IMR-90 (cell line): Measurements from ENCODE around the gene CYREN. TPM values are rescaled to one million over a fixed set of nuclear protein-coding genes. Genes with fewer than 3 reads are reported as not detected.
A peak's percentile ranks its signal among the peaks of the same experiment; 100 is the strongest.

ENCODE experiments used
- ATAC-seq: fragments of 200-7000 bp; cut with Tn5 transposase; 2 replicates; pipeline ENCODE4 v1.9.1; 2020; ENCODE audit warnings: low read depth, mild to moderate bottlenecking, moderate library complexity
- BruUV-seq: library from RNA; stranded (reverse); fragments of 400-500 nt; replicated peaks from 2 replicates; lab custom pipeline; 2021; lab: Mats Ljungman, UMichigan
- CTCF ChIA-PET: fragments of 300-600 bp; formaldehyde crosslinking; extraction: SDS; loops from one replicate; lab custom pipeline; 2021; ENCODE audit warnings: antibody characterized with exemption; lab: Yijun Ruan, JAX
- POLR2A ChIA-PET: fragments of 300-600 bp; sonication (Branson Sonifier 250); formaldehyde crosslinking; loops from one replicate; lab custom pipeline; 2022; ENCODE audit warnings: antibody characterized with exemption; ENCODE audit not compliant: unreplicated experiment; lab: Charles Lee
- DNase-seq: peaks from one replicate; pipeline ENCODE4 v3.0.0; 2013
- H2AFZ ChIP-seq: replicated peaks from 2 replicates; pipeline ENCODE3; 2013; ENCODE audit warnings: low read length, mild to moderate bottlenecking; ENCODE audit not compliant: poor library complexity
- H2AK5ac ChIP-seq: 2 replicates; pipeline ENCODE4 v1.6.1; 2013; ENCODE audit warnings: low read depth, low read length, inconsistent platforms
- H2AK9ac ChIP-seq: replicated peaks from 2 replicates; pipeline ENCODE3; 2013; ENCODE audit warnings: mild to moderate bottlenecking, low read depth, low read length, moderate library complexity; ENCODE audit not compliant: poor library complexity
- H2BK120ac ChIP-seq: 2 replicates; pipeline ENCODE4 v1.6.1; 2013; ENCODE audit warnings: low read depth, low read length, inconsistent platforms
- H2BK15ac ChIP-seq: 3 replicates; pipeline ENCODE4 v1.6.1; 2013; ENCODE audit warnings: low read depth, low read length, inconsistent platforms
- H2BK20ac ChIP-seq: 2 replicates; pipeline ENCODE4 v1.6.1; 2013; ENCODE audit warnings: low read depth, mild to moderate bottlenecking, inconsistent platforms, low read length, moderate library complexity
- H2BK5ac ChIP-seq: 2 replicates; pipeline ENCODE4 v1.6.1; 2013; ENCODE audit warnings: mild to moderate bottlenecking, low read depth, low read length, inconsistent platforms; ENCODE audit not compliant: poor library complexity, severe bottlenecking
- H3K14ac ChIP-seq: replicated peaks from 2 replicates; pipeline ENCODE4 v1.6.1; 2013; ENCODE audit warnings: low read depth, low read length, inconsistent platforms
- H3K18ac ChIP-seq: 2 replicates; pipeline ENCODE4 v1.6.1; 2013; ENCODE audit warnings: low read depth, low read length, control low read depth
- H3K23ac ChIP-seq: 2 replicates; pipeline ENCODE4 v1.6.1; 2013; ENCODE audit warnings: low read depth, low read length, inconsistent platforms
- H3K27ac ChIP-seq: 2 replicates; pipeline ENCODE4 v1.5.1; 2013; ENCODE audit warnings: mild to moderate bottlenecking, control low read depth, low read length; ENCODE audit not compliant: insufficient read depth
- H3K27me3 ChIP-seq: 2 replicates; pipeline ENCODE4 v1.6.1; 2013; ENCODE audit warnings: low read length; ENCODE audit not compliant: control insufficient read depth, insufficient read depth
- H3K36me3 ChIP-seq: 2 replicates; pipeline ENCODE4 v1.6.1; 2013; ENCODE audit warnings: low read length, mixed read lengths; ENCODE audit not compliant: control insufficient read depth, insufficient read depth
- H3K4ac ChIP-seq: 2 replicates; pipeline ENCODE4 v1.6.1; 2013; ENCODE audit warnings: low read depth, low read length, inconsistent platforms
- H3K4me1 ChIP-seq: 2 replicates; pipeline ENCODE4 v1.6.1; 2013; ENCODE audit warnings: low read length, mixed read lengths; ENCODE audit not compliant: control insufficient read depth, insufficient read depth
- H3K4me2 ChIP-seq: 2 replicates; pipeline ENCODE4 v1.6.1; 2013; ENCODE audit warnings: low read depth, mild to moderate bottlenecking, control low read depth, low read length, moderate library complexity
- H3K4me3 ChIP-seq: 2 replicates; pipeline ENCODE4 v1.5.1; 2013; ENCODE audit warnings: low read depth, mild to moderate bottlenecking, control low read depth, low read length, moderate library complexity; ENCODE audit not compliant: insufficient read depth
- H3K56ac ChIP-seq: 2 replicates; pipeline ENCODE4 v1.6.1; 2013; ENCODE audit warnings: low read length, inconsistent platforms; ENCODE audit not compliant: insufficient read depth; ENCODE audit errors: extremely low read depth
- H3K79me1 ChIP-seq, 2 experiments: 2 replicates each; pipeline ENCODE4 v1.6.1; 2013; ENCODE audit warnings: low read length in 2 of 2, inconsistent platforms in 1 of 2, low read depth in 1 of 2
- H3K9ac ChIP-seq: 2 replicates; pipeline ENCODE4 v1.6.1; 2013; ENCODE audit warnings: low read depth, low read length, control low read depth
- H3K9me1 ChIP-seq: 2 replicates; pipeline ENCODE4 v1.6.1; 2013; ENCODE audit warnings: low read length, inconsistent platforms; ENCODE audit not compliant: insufficient read depth
- H3K9me3 ChIP-seq: 2 replicates; pipeline ENCODE4 v1.6.1; 2013; ENCODE audit warnings: low read length; ENCODE audit not compliant: control insufficient read depth, insufficient read depth
- H4K20me1 ChIP-seq: 2 replicates; pipeline ENCODE4 v1.6.1; 2013; ENCODE audit warnings: low read length, inconsistent platforms; ENCODE audit not compliant: insufficient read depth
- H4K5ac ChIP-seq: 2 replicates; pipeline ENCODE4 v1.6.1; 2013; ENCODE audit warnings: mild to moderate bottlenecking, low read depth, low read length, control low read depth
- H4K8ac ChIP-seq, 2 experiments: 2 replicates each; pipeline ENCODE4 v1.6.1; 2013; ENCODE audit warnings: low read depth in 2 of 2, low read length in 2 of 2, control low read depth in 1 of 2, inconsistent platforms in 1 of 2
- H4K91ac ChIP-seq: 2 replicates; pipeline ENCODE4 v1.6.1; 2013; ENCODE audit warnings: low read depth, low read length, inconsistent platforms; ENCODE audit not compliant: insufficient read depth
- BHLHE40 ChIP-seq: fragments of 150-350 bp; IDR thresholded peaks from 2 replicates; pipeline ENCODE4 v1.6.1; 2016; ENCODE audit warnings: mild to moderate bottlenecking, low read depth, low read length
- FOS ChIP-seq: fragments of 150-350 bp; IDR thresholded peaks from 2 replicates; pipeline ENCODE4 v1.6.1; 2016; ENCODE audit warnings: low read depth, low read length
- RCOR1 ChIP-seq: IDR thresholded peaks from 2 replicates; pipeline ENCODE4 v1.6.1; 2012; ENCODE audit warnings: mild to moderate bottlenecking, low read length, improper control_type of control experiment; ENCODE audit not compliant: insufficient replicate concordance
- WGBS, 2 experiments: methylation state at CpG; one replicate each; pipeline versions ENCODE4 v1.1.5 to v1.1.7; 2013; ENCODE audit warnings: missing lambda C conversion rate in 2 of 2; ENCODE audit not compliant: insufficient read length in 1 of 2; ENCODE audit errors: extremely low coverage in 2 of 2; 5-methylcytosine and 5-hydroxymethylcytosine counted together
- dilution Hi-C: fragments of 300-500 bp; cut with HindIII; formaldehyde crosslinking; loops from one replicate; pipeline ENCODE4 v1.14.3; 2018; ENCODE audit warnings: low sequenced_read_pairs; ENCODE audit not compliant: unreplicated experiment
- in situ Hi-C: fragments of 300-500 bp; cut with MboI; formaldehyde crosslinking; loops from 3 replicates; pipeline ENCODE4 v1.14.3; 2019; ENCODE audit warnings: low sequenced_read_pairs, inconsistent platforms, mixed read lengths
- intact Hi-C: fragments of 100-400 bp; cut with micrococcal nuclease; formaldehyde crosslinking; loops from 2 replicates; pipeline ENCODE4 v1.10.0; 2022
- polyA plus RNA-seq, 3 experiments: library from polyadenylated mRNA; depleted of rRNA; stranded (reverse); fragments of >200 nt; gene quantifications; 2 replicates each; pipeline ENCODE4 v1.2.3, GENCODE V29; 2012; ENCODE audit warnings: low replicate concordance in 1 of 3
- total RNA-seq: library from RNA; depleted of rRNA; stranded (reverse); fragments of >200 nt; gene quantifications from 2 replicates; pipeline ENCODE4 v1.2.3, GENCODE V29; 2012
- TF ChIP-seq, protein P1 (sequence below): fragments of 150-350 bp; IDR thresholded peaks from 2 replicates; pipeline ENCODE4 v1.6.1; 2017; ENCODE audit warnings: mild to moderate bottlenecking, antibody characterized with exemption, low read length, low read depth
- TF ChIP-seq, protein P2 (sequence below): conservative IDR thresholded peaks from 2 replicates; pipeline ENCODE4 v1.5.1; 2012; ENCODE audit warnings: mild to moderate bottlenecking, low read depth, low read length, improper control_type of control experiment

Gene CYREN
- total and polyA plus RNA-seq, 2 of the 4 experiments (the other 2 are of a cell fraction) = 26.5 to 29.2 TPM

DNA sequence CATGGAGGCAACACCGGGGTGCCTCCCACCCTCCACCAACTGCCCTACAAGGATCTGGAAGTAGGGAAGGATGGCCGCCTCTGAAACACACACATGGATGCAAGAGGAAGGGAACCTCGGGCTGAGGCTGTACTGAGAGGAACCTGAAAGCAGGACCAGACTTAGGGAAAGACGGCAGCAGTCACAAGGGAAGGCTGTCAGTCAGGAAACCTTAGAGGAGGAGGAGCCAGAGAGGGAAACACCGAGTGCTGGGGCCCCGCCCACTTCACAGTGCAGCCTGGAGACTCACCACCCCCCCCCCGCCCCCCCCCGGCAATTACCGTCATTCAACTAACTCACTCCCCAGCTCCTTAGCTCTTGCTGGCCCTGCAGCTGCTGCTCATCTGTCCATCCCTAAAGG, 2.5 kb downstream of the CYREN start:
- BruUV-seq = no TSS peak
- H2BK15ac ChIP-seq = no peak overlapping the region
- DNase-seq = no peak
- H2AK5ac ChIP-seq = peak overlapping the region; percentile 33; the same call in 1 of the 2 replicates
- intact Hi-C loops = no loop called here
- no peaks in the 10 kb centered on the region for H3K27me3 ChIP-seq
- no peak overlapping the region for H3K56ac ChIP-seq
- H4K91ac ChIP-seq = no peak overlapping the region
- H3K4me3 ChIP-seq = no peak overlapping the region
- H3K27ac ChIP-seq = no peak overlapping the region
- H3K9ac ChIP-seq = no peak overlapping the region
- H3K4me1 ChIP-seq = peaks cover 12% of the 10 kb centered on the region
- peak overlapping the region; percentile 57 for H2AK9ac ChIP-seq
- H3K4ac ChIP-seq = no peak overlapping the region
- peak overlapping the region; percentile 16; the same call in 1 of the 2 replicates for H3K4me2 ChIP-seq
- dilution Hi-C loops = no loop called here
- H2AFZ ChIP-seq = no peak overlapping the region
- no peak overlapping the region for H2BK120ac ChIP-seq
- TF ChIP-seq, protein P1, sequence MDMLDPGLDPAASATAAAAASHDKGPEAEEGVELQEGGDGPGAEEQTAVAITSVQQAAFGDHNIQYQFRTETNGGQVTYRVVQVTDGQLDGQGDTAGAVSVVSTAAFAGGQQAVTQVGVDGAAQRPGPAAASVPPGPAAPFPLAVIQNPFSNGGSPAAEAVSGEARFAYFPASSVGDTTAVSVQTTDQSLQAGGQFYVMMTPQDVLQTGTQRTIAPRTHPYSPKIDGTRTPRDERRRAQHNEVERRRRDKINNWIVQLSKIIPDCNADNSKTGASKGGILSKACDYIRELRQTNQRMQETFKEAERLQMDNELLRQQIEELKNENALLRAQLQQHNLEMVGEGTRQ = no peak
- TF ChIP-seq, protein P2, sequence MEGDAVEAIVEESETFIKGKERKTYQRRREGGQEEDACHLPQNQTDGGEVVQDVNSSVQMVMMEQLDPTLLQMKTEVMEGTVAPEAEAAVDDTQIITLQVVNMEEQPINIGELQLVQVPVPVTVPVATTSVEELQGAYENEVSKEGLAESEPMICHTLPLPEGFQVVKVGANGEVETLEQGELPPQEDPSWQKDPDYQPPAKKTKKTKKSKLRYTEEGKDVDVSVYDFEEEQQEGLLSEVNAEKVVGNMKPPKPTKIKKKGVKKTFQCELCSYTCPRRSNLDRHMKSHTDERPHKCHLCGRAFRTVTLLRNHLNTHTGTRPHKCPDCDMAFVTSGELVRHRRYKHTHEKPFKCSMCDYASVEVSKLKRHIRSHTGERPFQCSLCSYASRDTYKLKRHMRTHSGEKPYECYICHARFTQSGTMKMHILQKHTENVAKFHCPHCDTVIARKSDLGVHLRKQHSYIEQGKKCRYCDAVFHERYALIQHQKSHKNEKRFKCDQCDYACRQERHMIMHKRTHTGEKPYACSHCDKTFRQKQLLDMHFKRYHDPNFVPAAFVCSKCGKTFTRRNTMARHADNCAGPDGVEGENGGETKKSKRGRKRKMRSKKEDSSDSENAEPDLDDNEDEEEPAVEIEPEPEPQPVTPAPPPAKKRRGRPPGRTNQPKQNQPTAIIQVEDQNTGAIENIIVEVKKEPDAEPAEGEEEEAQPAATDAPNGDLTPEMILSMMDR = no peak
- TF ChIP-seq RCOR1 (no peak), FOS (no peak), BHLHE40 (no peak)
- no peak overlapping the region for H2BK5ac ChIP-seq
- WGBS, 2 experiments = no CpG with 5 or more reads among the region's 9 CpGs
- ATAC-seq = no peak
- H3K9me1 ChIP-seq = peaks cover 20% of the 10 kb centered on the region
- H4K20me1 ChIP-seq = 0 out of 2 replicates have a peak, but pooled peaks cover 4% of the 10 kb centered on the region
- in situ Hi-C loops = loop anchor here (10.0 kb wide), 2 partner anchors 183 to 483 kb away; partner anchors contain the start of gene AGBL3
- no peak overlapping the region for H2BK20ac ChIP-seq
- peaks cover 42% of the 10 kb centered on the region for H3K36me3 ChIP-seq
- no peaks in the 10 kb centered on the region for H3K9me3 ChIP-seq
- no peak overlapping the region for H3K14ac ChIP-seq
- H3K23ac ChIP-seq = no peak overlapping the region; the same call in none of the 2 replicates
- ChIA-PET CTCF (no interaction called here), POLR2A (no interaction called here)
- no peak overlapping the region; a peak in 1 of 4 replicates for H4K8ac ChIP-seq
- peaks cover 30 to 55% of the 10 kb centered on the region in 2 experiments for H3K79me1 ChIP-seq
- H4K5ac ChIP-seq = no peak overlapping the region
- H3K18ac ChIP-seq = no peak overlapping the region
